K562 (cell line): ENCODE data around the gene MECP2. TPM values are rescaled to one million over a fixed set of nuclear protein-coding genes. Genes with fewer than 3 reads are reported as not detected.

Source experiments
- ATAC-seq: fragments of 200-7000 bp; cut with Tn5 transposase; 3 replicates; pipeline ENCODE4 v1.9.1; 2020; ENCODE audit warnings: moderate library complexity
- BruUV-seq: library from RNA; stranded (reverse); fragments of 400-500 nt; replicated peaks from 2 replicates; lab custom pipeline; 2021; lab: Mats Ljungman, UMichigan
- CTCF ChIA-PET: fragments of 300-600 bp; formaldehyde crosslinking; extraction: SDS; loops from one replicate; lab custom pipeline; 2021; ENCODE audit warnings: low intra/inter-chr PET ratio; lab: Yijun Ruan, JAX
- POLR2A ChIA-PET: fragments of 300-600, 350-650 bp; sonication (Branson Sonifier 250); formaldehyde crosslinking; extraction: SDS; loops from one replicate; lab custom pipeline; 2021; ENCODE audit warnings: antibody characterized with exemption, inconsistent platforms; lab: Yijun Ruan, JAX
- DNase-seq, 4 experiments: peaks; one replicate each; pipeline versions ENCODE4 v3.0.0 to v3.0.0-alpha.2; 2011 to 2018; ENCODE audit warnings: low spot score in 3 of 4, mixed read lengths in 3 of 4; ENCODE audit errors: extremely low read depth in 1 of 4
- FAIRE-seq: peaks from 2 replicates; lab custom pipeline; 2011; peaks lifted over from hg19 to GRCh38; lab: Jason Lieb, UNC
- H2AFZ ChIP-seq: 2 replicates; pipeline ENCODE4 v1.6.0; 2011; ENCODE audit warnings: low read depth, low read length, control low read depth, inconsistent platforms
- H3K27ac ChIP-seq: fragments of 200-600 bp; 3 replicates; pipeline ENCODE4 v1.8.0; 2011; ENCODE audit warnings: low read depth, mild to moderate bottlenecking, control low read depth, inconsistent platforms, low read length, moderate library complexity, mixed read lengths; ENCODE audit errors: extremely low read depth
- H3K27me3 ChIP-seq, 2 experiments: fragments of 300-600 bp in 1 of 2; 2 replicates in 1 of 2; 3 replicates in 1 of 2; pipeline versions ENCODE4 v1.6.0 to v1.8.0; 2011; ENCODE audit warnings: inconsistent platforms in 2 of 2, low read length in 2 of 2, mild to moderate bottlenecking in 1 of 2, mixed read lengths in 1 of 2, moderate library complexity in 1 of 2; ENCODE audit not compliant: control insufficient read depth in 2 of 2, insufficient read depth in 2 of 2
- H3K36me3 ChIP-seq: fragments of 300-600 bp; 3 replicates; pipeline ENCODE4 v1.8.0; 2011; ENCODE audit warnings: mild to moderate bottlenecking, low read length, inconsistent platforms; ENCODE audit not compliant: control insufficient read depth, insufficient read depth
- H3K4me1 ChIP-seq, 2 experiments: fragments of 200-600 bp in 1 of 2; replicated peaks in 1 of 2; 2 replicates in 1 of 2; 3 replicates in 1 of 2; pipeline versions ENCODE4 v1.5.1 to v1.8.0; 2011; ENCODE audit warnings: inconsistent platforms in 2 of 2, low read length in 2 of 2, mild to moderate bottlenecking in 1 of 2, mixed read lengths in 1 of 2, moderate library complexity in 1 of 2; ENCODE audit not compliant: control insufficient read depth in 2 of 2, insufficient read depth in 2 of 2
- H3K4me2 ChIP-seq: 2 replicates; pipeline ENCODE4 v1.6.1; 2011; ENCODE audit warnings: low read length, control low read depth, inconsistent platforms, mixed read lengths; ENCODE audit not compliant: insufficient read depth
- H3K4me3 ChIP-seq: fragments of 200-600 bp; sonication (generic), shearing (Covaris generic); 2 replicates; pipeline ENCODE4 v1.5.1; 2016; ENCODE audit warnings: control low read depth, inconsistent platforms
- H3K79me2 ChIP-seq: fragments of 200-600 bp; 3 replicates; pipeline ENCODE4 v1.8.0; 2011; ENCODE audit warnings: low read length, inconsistent platforms; ENCODE audit not compliant: control insufficient read depth, insufficient read depth
- H3K9ac ChIP-seq, 2 experiments: 2 replicates each; pipeline versions ENCODE4 v1.6.0 to v1.6.1; 2011; ENCODE audit warnings: low read depth in 2 of 2, low read length in 2 of 2, control low read depth in 1 of 2, inconsistent platforms in 1 of 2, mild to moderate bottlenecking in 1 of 2, mixed read lengths in 1 of 2; ENCODE audit not compliant: insufficient read depth in 1 of 2
- H3K9me1 ChIP-seq: one replicate; pipeline ENCODE4 v1.6.0; 2011; ENCODE audit warnings: inconsistent platforms, mild to moderate bottlenecking, low read length, moderate library complexity; ENCODE audit not compliant: control insufficient read depth, insufficient read depth
- H3K9me3 ChIP-seq: replicated peaks from 2 replicates; pipeline ENCODE4 v1.5.1; 2011; ENCODE audit warnings: low read depth, low read length, inconsistent platforms; ENCODE audit not compliant: control insufficient read depth, insufficient read depth
- H4K20me1 ChIP-seq: replicated peaks from 2 replicates; pipeline ENCODE4 v1.6.1; 2011; ENCODE audit warnings: low read length, inconsistent platforms, mixed read lengths; ENCODE audit not compliant: control insufficient read depth, insufficient read depth
- ARNT ChIP-seq, 2 experiments: fragments of 450-650 bp; IDR thresholded peaks; 2 replicates each; pipeline ENCODE4 v1.6.1; 2016; ENCODE audit warnings: mild to moderate bottlenecking in 1 of 2
- KAT7 ChIP-seq: sonication (generic); formaldehyde crosslinking; IDR thresholded peaks from 2 replicates; pipeline ENCODE4 v1.8.0; 2022; ENCODE audit warnings: missing genetic modification reagents, mild to moderate bottlenecking, borderline replicate concordance
- PHF8 ChIP-seq: fragments of 200-600 bp; sonication (generic); IDR thresholded peaks from 2 replicates; pipeline ENCODE4 v1.6.1; 2012; ENCODE audit warnings: mixed run types, mild to moderate bottlenecking, inconsistent platforms, low read length, moderate library complexity, borderline replicate concordance
- SLC30A9 ChIP-seq: fragments of 250-450 bp; sonication (Bioruptor Pico); IDR thresholded peaks from 2 replicates; pipeline ENCODE4 v1.8.0; 2022; ENCODE audit warnings: mild to moderate bottlenecking, moderate library complexity
- SNRNP70 ChIP-seq: fragments of 200-400 bp; formaldehyde crosslinking; optimal IDR thresholded peaks from 2 replicates; pipeline ENCODE3; 2017; ENCODE audit warnings: low read depth, low read length
- ZNF76 ChIP-seq: fragments of 250-450 bp; sonication (Bioruptor Pico); IDR thresholded peaks from 2 replicates; pipeline ENCODE4 v1.4.0; 2020; ENCODE audit warnings: mild to moderate bottlenecking, moderate library complexity, borderline replicate concordance
- WGBS: fragments of 100-300 bp; shearing (Covaris generic); methylation state at CpG from one replicate; pipeline ENCODE4 v1.1.6; 2016; ENCODE audit warnings: low coverage, mixed read lengths; ENCODE audit not compliant: insufficient coverage; ENCODE audit errors: missing lambda C conversion rate; 5-methylcytosine and 5-hydroxymethylcytosine counted together
- in situ Hi-C: fragments of 300-500 bp; cut with MboI; formaldehyde crosslinking; loops from 4 replicates; pipeline ENCODE4 v1.15.0; 2018; ENCODE audit warnings: inconsistent platforms, mixed read lengths
- intact Hi-C: fragments of 100-400 bp; cut with micrococcal nuclease; formaldehyde crosslinking; loops from 2 replicates; pipeline ENCODE4 v1.14.2; 2022
- polyA plus RNA-seq, 8 experiments: library from polyadenylated mRNA; depleted of rRNA in 4 of 8; stranded (reverse) in 5 of 8; unstranded in 3 of 8; fragments of >200 nt; fragmentation: Nextera tagmentation in 2 of 8; fragmentation: Illumina TruSeq in 1 of 8; extraction: Ambion mirVana in 2 of 8; extraction: Trizol in 1 of 8; gene quantifications; 2 replicates each; pipeline versions ENCODE4 v1.2.1 to v1.2.3, GENCODE V29; 2011 to 2014; ENCODE audit warnings: inconsistent platforms in 1 of 8, missing spikeins in 1 of 8
- total RNA-seq, 7 experiments: library from RNA; depleted of rRNA in 6 of 7; stranded (reverse); fragments of >200 nt in 6 of 7; fragmentation: Illumina TruSeq in 2 of 7; extraction: Trizol in 2 of 7; gene quantifications; 2 replicates each; pipeline versions ENCODE4 v1.2.1 to v1.2.3, GENCODE V29; 2011 to 2021; ENCODE audit warnings: low replicate concordance in 1 of 7
- TF ChIP-seq, protein P1 (sequence below), 3 experiments: fragments of 200-800 bp in 1 of 3; fragments of 250-450 bp in 1 of 3; fragments of 450-650 bp in 1 of 3; sonication (Bioruptor Pico) in 1 of 3; sonication (Bioruptor generic) in 1 of 3; formaldehyde crosslinking in 1 of 3; IDR thresholded peaks; 2 replicates each; pipeline versions ENCODE4 v1.6.1 to v1.8.0; 2016 to 2022; ENCODE audit warnings: mild to moderate bottlenecking in 2 of 3, missing genetic modification characterization in 2 of 3, missing compliant biosample characterization in 1 of 3, moderate library complexity in 1 of 3
- TF ChIP-seq, protein P2 (sequence below), 2 experiments: IDR thresholded peaks; 2 replicates each; pipeline ENCODE4 v1.6.1; 2012; ENCODE audit warnings: improper control_type of control experiment in 2 of 2, low read depth in 2 of 2, low read length in 2 of 2, borderline replicate concordance in 1 of 2

MECP2 gene
- total and polyA plus RNA-seq, 9 of the 15 experiments (the other 6 are each of a cell fraction or from before 2014, with no cell fraction given) = 2.1 to 50.9 (median 30.5) TPM

DNA sequence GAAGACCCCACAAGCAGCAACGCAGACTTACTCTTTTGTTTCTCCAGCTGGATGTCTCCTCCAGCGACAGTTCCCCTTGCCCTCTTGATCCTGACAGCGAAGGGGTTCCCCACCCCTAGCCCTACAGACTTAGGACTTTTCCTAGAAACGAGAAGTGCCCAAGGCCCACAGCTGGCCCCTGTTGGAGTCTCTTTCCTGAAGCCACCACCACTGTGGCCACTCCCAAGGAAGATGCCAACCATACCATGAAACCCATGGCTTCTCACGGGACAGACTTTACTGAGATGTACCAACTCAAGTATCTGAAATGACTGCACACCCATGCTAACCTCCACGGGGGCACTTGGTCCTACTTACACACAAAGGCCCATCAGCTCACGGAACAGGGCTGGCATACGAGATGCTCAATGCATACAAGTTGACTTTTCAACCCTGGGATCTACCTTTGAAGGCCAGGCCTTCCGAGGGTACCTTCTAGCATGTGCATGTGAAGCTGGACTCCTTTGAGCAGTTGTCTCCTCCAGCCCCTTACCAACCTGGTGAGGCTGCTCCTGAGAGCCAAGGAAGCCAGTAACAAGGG is 76.9 kb downstream of the MECP2 start (continued):
- TF ChIP-seq ZNF76 (CRISPR knock-in tag) (no peak), SNRNP70 (no peak)

DNA sequence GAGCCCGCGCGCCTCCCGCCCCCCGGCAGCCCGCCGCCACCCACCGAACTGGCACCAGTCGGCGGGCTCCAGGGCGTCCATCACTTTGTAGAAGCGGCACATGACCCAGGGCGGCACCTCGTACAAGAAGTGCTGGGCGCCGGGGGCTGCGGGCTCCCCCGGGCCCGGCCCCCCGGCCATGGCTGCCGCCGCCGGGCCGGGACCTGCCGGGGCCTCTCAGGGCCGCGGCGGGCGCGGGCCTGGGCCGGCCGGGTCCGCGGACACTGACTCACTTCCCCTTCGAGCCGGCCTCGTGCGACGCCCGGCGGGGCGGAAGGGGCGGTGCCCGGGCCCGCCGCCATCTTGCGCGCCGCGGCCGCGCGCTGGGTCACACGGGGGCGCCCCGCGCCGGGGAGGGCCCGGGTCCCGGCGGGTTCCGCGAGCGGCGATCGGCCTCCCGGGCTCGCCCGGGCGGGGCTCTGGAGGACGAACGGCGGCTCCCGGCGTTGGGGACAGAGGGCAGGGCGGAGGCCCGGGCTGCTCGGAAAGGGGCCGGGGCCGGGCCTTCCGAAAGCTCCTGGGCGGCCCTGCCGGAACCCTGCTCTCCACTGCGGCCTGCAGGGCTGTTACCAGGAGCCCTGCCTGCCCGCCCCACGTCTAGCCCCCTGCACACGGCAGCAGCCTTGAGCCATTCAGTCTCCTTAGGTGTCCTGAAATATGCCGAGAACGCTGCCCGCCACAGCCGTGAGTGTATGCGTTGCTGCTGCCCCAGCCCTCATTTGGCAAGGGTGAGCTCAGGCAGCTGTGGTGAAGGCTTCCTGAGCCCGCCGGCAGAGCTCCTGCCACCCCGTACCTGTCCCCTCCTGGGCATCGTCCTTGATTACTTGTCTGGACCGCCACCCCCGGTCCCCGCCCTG is 77.6 kb downstream of the MECP2 start, which contains the start of gene IRAK1:
Gene IRAK1 (minus strand): TSS at position 270 of the 896 bp plus-strand sequence. CDS start 90 bp downstream, at position 180.
- no peaks in the 10 kb centered on the region for H4K20me1 ChIP-seq
- peaks cover 59% of the 10 kb centered on the region for H3K79me2 ChIP-seq
- H3K4me2 ChIP-seq = peak within 1 kb of the TSS; percentile 92
- peak within 1 kb of the TSS; percentile 15; the same call in 1 of the 2 replicates for H2AFZ ChIP-seq
- H3K27me3 ChIP-seq = no peaks in the 10 kb centered on the region
- H3K27ac ChIP-seq = peak within 1 kb of the TSS; percentile 93
- H3K4me3 ChIP-seq = peak within 1 kb of the TSS; percentile 81
- BruUV-seq = no TSS peak
- H3K4me1 ChIP-seq = peaks cover 21 to 83% of the 10 kb centered on the region in 2 experiments
- WGBS = under 1% methylated on average over 25 of the region's 99 CpGs
- ATAC-seq (peak; percentile 74), FAIRE-seq (no peak), DNase-seq (peak; percentile 82 to 86 (median 86))
- CTCF ChIA-PET = interaction anchor here (0.6 to 1.0 kb wide), 2 partner anchors 45 to 73 kb away, joined by 5 to 6 read pairs; no protein-coding TSS in a partner anchor
- in situ Hi-C loops = no loop called here
- no peaks in the 10 kb centered on the region for H3K9me1 ChIP-seq
- peak within 1 kb of the TSS; percentile 95 to 99 for H3K9ac ChIP-seq
- peaks cover 47% of the 10 kb centered on the region for H3K36me3 ChIP-seq
- H3K9me3 ChIP-seq = no peaks in the 10 kb centered on the region
- intact Hi-C loops = loop anchor here (2.0 to 5.0 kb wide), 2 partner anchors 49 to 72 kb away; partner anchors contain the start of gene HCFC1
- POLR2A ChIA-PET = interaction anchor here (0.6 to 2.1 kb wide), 11 partner anchors 10 to 1083 kb away, joined by 3 to 11 read pairs (median 3); partner anchors contain the start of gene HCFC1
- TF ChIP-seq, protein P1, sequence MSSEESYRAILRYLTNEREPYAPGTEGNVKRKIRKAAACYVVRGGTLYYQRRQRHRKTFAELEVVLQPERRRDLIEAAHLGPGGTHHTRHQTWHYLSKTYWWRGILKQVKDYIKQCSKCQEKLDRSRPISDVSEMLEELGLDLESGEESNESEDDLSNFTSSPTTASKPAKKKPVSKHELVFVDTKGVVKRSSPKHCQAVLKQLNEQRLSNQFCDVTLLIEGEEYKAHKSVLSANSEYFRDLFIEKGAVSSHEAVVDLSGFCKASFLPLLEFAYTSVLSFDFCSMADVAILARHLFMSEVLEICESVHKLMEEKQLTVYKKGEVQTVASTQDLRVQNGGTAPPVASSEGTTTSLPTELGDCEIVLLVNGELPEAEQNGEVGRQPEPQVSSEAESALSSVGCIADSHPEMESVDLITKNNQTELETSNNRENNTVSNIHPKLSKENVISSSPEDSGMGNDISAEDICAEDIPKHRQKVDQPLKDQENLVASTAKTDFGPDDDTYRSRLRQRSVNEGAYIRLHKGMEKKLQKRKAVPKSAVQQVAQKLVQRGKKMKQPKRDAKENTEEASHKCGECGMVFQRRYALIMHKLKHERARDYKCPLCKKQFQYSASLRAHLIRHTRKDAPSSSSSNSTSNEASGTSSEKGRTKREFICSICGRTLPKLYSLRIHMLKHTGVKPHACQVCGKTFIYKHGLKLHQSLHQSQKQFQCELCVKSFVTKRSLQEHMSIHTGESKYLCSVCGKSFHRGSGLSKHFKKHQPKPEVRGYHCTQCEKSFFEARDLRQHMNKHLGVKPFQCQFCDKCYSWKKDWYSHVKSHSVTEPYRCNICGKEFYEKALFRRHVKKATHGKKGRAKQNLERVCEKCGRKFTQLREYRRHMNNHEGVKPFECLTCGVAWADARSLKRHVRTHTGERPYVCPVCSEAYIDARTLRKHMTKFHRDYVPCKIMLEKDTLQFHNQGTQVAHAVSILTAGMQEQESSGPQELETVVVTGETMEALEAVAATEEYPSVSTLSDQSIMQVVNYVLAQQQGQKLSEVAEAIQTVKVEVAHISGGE (CRISPR knock-in tag; IDR thresholded peaks at IDR 0.05) = peak in 1 of 3 experiments; percentile 85; a peak in 2 of 6 replicates
- peak; percentile 67; the same call in 1 of the 2 replicates for TF ChIP-seq PHF8
- 0 out of 2 replicates have a peak, but pooled peaks have one; percentile 39 for TF ChIP-seq KAT7
- TF ChIP-seq SLC30A9 (CRISPR knock-in tag) = no peak
- TF ChIP-seq, protein P2, sequence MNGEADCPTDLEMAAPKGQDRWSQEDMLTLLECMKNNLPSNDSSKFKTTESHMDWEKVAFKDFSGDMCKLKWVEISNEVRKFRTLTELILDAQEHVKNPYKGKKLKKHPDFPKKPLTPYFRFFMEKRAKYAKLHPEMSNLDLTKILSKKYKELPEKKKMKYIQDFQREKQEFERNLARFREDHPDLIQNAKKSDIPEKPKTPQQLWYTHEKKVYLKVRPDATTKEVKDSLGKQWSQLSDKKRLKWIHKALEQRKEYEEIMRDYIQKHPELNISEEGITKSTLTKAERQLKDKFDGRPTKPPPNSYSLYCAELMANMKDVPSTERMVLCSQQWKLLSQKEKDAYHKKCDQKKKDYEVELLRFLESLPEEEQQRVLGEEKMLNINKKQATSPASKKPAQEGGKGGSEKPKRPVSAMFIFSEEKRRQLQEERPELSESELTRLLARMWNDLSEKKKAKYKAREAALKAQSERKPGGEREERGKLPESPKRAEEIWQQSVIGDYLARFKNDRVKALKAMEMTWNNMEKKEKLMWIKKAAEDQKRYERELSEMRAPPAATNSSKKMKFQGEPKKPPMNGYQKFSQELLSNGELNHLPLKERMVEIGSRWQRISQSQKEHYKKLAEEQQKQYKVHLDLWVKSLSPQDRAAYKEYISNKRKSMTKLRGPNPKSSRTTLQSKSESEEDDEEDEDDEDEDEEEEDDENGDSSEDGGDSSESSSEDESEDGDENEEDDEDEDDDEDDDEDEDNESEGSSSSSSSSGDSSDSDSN (IDR thresholded peaks at IDR 0.05; ENCODE audit: borderline replicate concordance in 1 of 2, low read depth in 2 of 2, low read length in 2 of 2) = peak in 1 of 2 experiments; percentile 31; a peak in 2 of 4 replicates
- no peak for TF ChIP-seq ARNT (IDR thresholded peaks at IDR 0.05)
